Fibroblast of lung (primary cell): ENCODE data around the gene LIN37. TPM values are rescaled to one million over a fixed set of nuclear protein-coding genes. Genes with fewer than 3 reads are reported as not detected.

Experiments used
- DNase-seq, 2 donors: peaks; one replicate each; pipeline versions ENCODE4 v3.0.0 to v3.0.0-alpha.2; 2010; ENCODE audit warnings: low read depth in 2 of 2
- H2AFZ ChIP-seq: 2 replicates; pipeline ENCODE4 v1.5.1; 2012; ENCODE audit warnings: low read length, control low read depth, inconsistent platforms
- H3K27ac ChIP-seq: 2 replicates; pipeline ENCODE4 v1.5.1; 2011; ENCODE audit warnings: low read length, control low read depth; ENCODE audit not compliant: insufficient read depth
- H3K27me3 ChIP-seq: 2 replicates; pipeline ENCODE4 v1.5.1; 2011; ENCODE audit warnings: mild to moderate bottlenecking, low read length; ENCODE audit not compliant: control insufficient read depth, insufficient read depth
- H3K36me3 ChIP-seq: 2 replicates; pipeline ENCODE4 v1.5.1; 2011; ENCODE audit warnings: low read length; ENCODE audit not compliant: control insufficient read depth, insufficient read depth
- H3K4me1 ChIP-seq: 2 replicates; pipeline ENCODE4 v1.5.1; 2011; ENCODE audit warnings: low read length; ENCODE audit not compliant: control insufficient read depth, insufficient read depth; ENCODE audit errors: extremely low read depth
- H3K4me2 ChIP-seq: 2 replicates; pipeline ENCODE4 v1.5.1; 2011; ENCODE audit warnings: low read length, control low read depth; ENCODE audit not compliant: insufficient read depth; ENCODE audit errors: extremely low read depth
- H3K4me3 ChIP-seq, 4 experiments: fragments of 200-600 bp in 1 of 4; sonication (generic) in 1 of 4; replicated peaks in 1 of 4; 2 replicates each; pipeline ENCODE4 v1.5.1; 2011 to 2016; ENCODE audit warnings: low read length in 4 of 4, low read depth in 3 of 4, mild to moderate bottlenecking in 3 of 4, control low read depth in 2 of 4, inconsistent platforms in 1 of 4, mixed read lengths in 1 of 4; ENCODE audit not compliant: insufficient read depth in 1 of 4; ENCODE audit errors: control extremely low read depth in 1 of 4
- H3K79me2 ChIP-seq: 2 replicates; pipeline ENCODE4 v1.5.1; 2012; ENCODE audit warnings: mild to moderate bottlenecking, low read length, inconsistent platforms; ENCODE audit not compliant: control insufficient read depth, insufficient read depth
- H3K9ac ChIP-seq: 2 replicates; pipeline ENCODE4 v1.5.1; 2011; ENCODE audit warnings: mild to moderate bottlenecking, low read length, control low read depth; ENCODE audit not compliant: insufficient read depth
- H3K9me3 ChIP-seq: 2 replicates; pipeline ENCODE4 v1.5.1; 2012; ENCODE audit warnings: low read depth, low read length; ENCODE audit not compliant: control insufficient read depth, insufficient read depth
- H4K20me1 ChIP-seq: 2 replicates; pipeline ENCODE4 v1.5.1; 2011; ENCODE audit warnings: low read length; ENCODE audit not compliant: control insufficient read depth, insufficient read depth; ENCODE audit errors: extremely low read depth
- CTCF ChIP-seq, 2 donors: IDR thresholded peaks in 1 of 2; conservative IDR thresholded peaks in 1 of 2; 1 replicate in 1 of 2; 2 replicates in 1 of 2; pipeline ENCODE4 v1.5.1; 2011 to 2012; ENCODE audit warnings: low read length in 2 of 2, control low read depth in 1 of 2, inconsistent platforms in 1 of 2, low read depth in 1 of 2, mild to moderate bottlenecking in 1 of 2
- EZH2 ChIP-seq: IDR thresholded peaks from 2 replicates; pipeline ENCODE4 v1.5.1; 2012; ENCODE audit warnings: low read length, control low read depth, mild to moderate bottlenecking; ENCODE audit errors: missing control alignments
- polyA plus RNA-seq, 2 donors: library from polyadenylated mRNA; depleted of rRNA in 1 of 2; stranded (reverse) in 1 of 2; unstranded in 1 of 2; fragments of >200 nt; gene quantifications; 2 replicates each; pipeline ENCODE4 v1.2.1, GENCODE V29; 2011 to 2012; ENCODE audit warnings: missing spikeins in 1 of 2
- total RNA-seq: library from RNA; depleted of rRNA; stranded (reverse); fragments of >200 nt; gene quantifications from 2 replicates; pipeline ENCODE4 v1.2.1, GENCODE V29; 2014

LIN37 gene
- total and polyA plus RNA-seq, 2 donors (not counting 1 experiment from before 2014, with no cell fraction given) = 6.4 to 10.3 TPM

- H3K9me3 ChIP-seq = no peaks in the 10 kb centered on the region
- no peak overlapping the region for H3K4me3 ChIP-seq
- no peak overlapping the region for H3K9ac ChIP-seq
- H3K4me2 ChIP-seq = no peak overlapping the region
- H3K4me1 ChIP-seq = peaks cover 13% of the 10 kb centered on the region
- H3K79me2 ChIP-seq = peaks cover 20% of the 10 kb centered on the region
- peaks cover 21% of the 10 kb centered on the region for H3K36me3 ChIP-seq
- no peaks in the 10 kb centered on the region for H3K27me3 ChIP-seq
- no peak overlapping the region for H2AFZ ChIP-seq
- TF ChIP-seq EZH2 = no peak
- TF ChIP-seq CTCF (conservative IDR thresholded peaks at IDR 0.05 in 1 of 2, IDR thresholded peaks at IDR 0.05 in 1 of 2; ENCODE audit: low read depth in 1 of 2, low read length in 2 of 2) = no peak
- H4K20me1 ChIP-seq = no peaks in the 10 kb centered on the region
- no peak overlapping the region for H3K27ac ChIP-seq
- DNase-seq = peak in 1 of 2 donors; percentile 34
These were observed 5.4 kb downstream of the LIN37 start for GRCh38 chr19:35753634-35754369.

GRCh38 chr19:35754370-35755130 lies 6.2 kb downstream of the LIN37 start:
- DNase-seq = peak in 1 of 2 donors; percentile 24

More at GRCh38 chr19:35754370-35755130, 6.2 kb downstream of the LIN37 start:
- Histone ChIP-seq H3K4me2 (no peak overlapping the region), H3K4me3 (peak overlapping the region in 2 of 4 experiments; percentile 49 to 83), H3K36me3 (peaks cover 23% of the 10 kb centered on the region), H3K27me3 (no peaks in the 10 kb centered on the region), H3K9ac (peak overlapping the region; percentile 94), H4K20me1 (no peaks in the 10 kb centered on the region), H3K27ac (peak overlapping the region; percentile 99), H3K79me2 (peaks cover 24% of the 10 kb centered on the region), H3K4me1 (peaks cover 17% of the 10 kb centered on the region), H3K9me3 (no peaks in the 10 kb centered on the region), H2AFZ (no peak overlapping the region)
- TF ChIP-seq CTCF (conservative IDR thresholded peaks at IDR 0.05 in 1 of 2, IDR thresholded peaks at IDR 0.05 in 1 of 2; ENCODE audit: low read depth in 1 of 2, low read length in 2 of 2) (no peak), EZH2 (no peak)
